ENCODE data around the gene IGF1R.

DNA sequence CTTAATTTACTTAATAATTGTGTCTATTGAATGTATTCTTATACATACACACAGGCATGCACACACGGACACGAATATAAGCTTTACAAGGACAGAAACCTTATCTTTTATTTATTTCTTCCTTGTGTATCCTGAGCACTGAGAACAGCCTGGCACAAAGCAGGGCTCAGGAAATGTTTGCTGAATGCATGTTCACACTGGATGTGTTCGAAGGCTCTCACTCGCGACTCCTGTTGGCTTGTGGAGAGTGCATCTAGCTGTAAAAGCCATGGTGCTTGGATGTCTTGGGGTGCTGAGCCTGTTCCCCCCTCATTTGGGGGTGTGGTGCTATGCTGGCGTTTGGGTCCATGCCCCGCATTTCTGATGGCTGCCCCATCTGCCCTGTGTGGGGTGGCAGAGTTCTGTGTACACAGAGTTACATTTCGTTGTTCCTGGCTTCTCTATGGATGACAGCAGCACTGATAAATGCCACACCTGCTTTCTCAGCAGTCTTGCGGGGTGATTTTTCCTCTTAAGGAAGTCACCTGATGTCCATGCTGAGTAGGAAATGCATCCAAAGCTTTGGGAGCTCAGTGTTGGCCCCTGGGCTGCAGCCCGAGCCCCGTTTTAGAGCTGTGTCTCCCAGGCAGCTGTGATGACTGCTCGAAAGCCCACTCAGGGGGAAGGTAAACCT lies 148.5 kb downstream of the IGF1R start:
- TF ChIP-seq, protein P1, sequence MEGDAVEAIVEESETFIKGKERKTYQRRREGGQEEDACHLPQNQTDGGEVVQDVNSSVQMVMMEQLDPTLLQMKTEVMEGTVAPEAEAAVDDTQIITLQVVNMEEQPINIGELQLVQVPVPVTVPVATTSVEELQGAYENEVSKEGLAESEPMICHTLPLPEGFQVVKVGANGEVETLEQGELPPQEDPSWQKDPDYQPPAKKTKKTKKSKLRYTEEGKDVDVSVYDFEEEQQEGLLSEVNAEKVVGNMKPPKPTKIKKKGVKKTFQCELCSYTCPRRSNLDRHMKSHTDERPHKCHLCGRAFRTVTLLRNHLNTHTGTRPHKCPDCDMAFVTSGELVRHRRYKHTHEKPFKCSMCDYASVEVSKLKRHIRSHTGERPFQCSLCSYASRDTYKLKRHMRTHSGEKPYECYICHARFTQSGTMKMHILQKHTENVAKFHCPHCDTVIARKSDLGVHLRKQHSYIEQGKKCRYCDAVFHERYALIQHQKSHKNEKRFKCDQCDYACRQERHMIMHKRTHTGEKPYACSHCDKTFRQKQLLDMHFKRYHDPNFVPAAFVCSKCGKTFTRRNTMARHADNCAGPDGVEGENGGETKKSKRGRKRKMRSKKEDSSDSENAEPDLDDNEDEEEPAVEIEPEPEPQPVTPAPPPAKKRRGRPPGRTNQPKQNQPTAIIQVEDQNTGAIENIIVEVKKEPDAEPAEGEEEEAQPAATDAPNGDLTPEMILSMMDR (IDR thresholded peaks at IDR 0.05) = no peak
- TF ChIP-seq POLR2AphosphoS5 (IDR thresholded peaks at IDR 0.05; ENCODE audit: insufficient read depth in 1 of 2, low read depth in 1 of 2) = no peak
